ENCODE data around the gene RPL35A. TPM values are rescaled to one million over a fixed set of nuclear protein-coding genes. Genes with fewer than 3 reads are reported as not detected.

Gene RPL35A
- total and polyA plus RNA-seq, 3 experiments from 2014 or later, result 1,301 to 1,628 (median 1,320) TPM

DNA sequence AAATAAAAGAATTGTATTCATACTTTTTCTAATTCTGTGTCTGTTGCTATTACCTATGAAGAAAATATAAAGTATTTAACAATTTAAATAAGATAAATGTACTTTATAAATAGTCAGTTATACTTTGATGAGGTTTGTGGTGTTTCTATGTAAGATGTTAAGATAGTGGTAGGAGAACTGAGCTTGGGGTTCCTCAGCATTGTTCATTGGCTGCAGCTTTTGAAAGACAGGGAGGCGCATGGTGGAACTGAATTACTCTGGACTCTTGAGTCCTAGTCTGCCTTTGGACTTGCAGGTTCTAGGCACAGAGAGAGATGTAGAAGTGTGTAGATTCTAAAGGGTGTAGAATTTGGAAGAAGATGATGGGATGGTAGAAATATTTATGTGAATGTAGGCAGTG, 33.1 kb downstream of the RPL35A start:
- H3K9me3 ChIP-seq (ENCODE audit: low read length), result no peaks in the 10 kb centered on the region
- H3K27me3 Mint-ChIP-seq, result no peaks in the 10 kb centered on the region
- H3K4me1 ChIP-seq (ENCODE audit: insufficient read depth, low read length), result no peaks in the 10 kb centered on the region
- no peak overlapping the region for H3K4me3 Mint-ChIP-seq
- H3K27ac ChIP-seq (ENCODE audit: low read depth, low read length), result no peak overlapping the region
- H3K4me1 Mint-ChIP-seq, result peaks cover 4 to 9% (median 6%) of the 10 kb centered on the region in 3 donors
- no peaks in the 10 kb centered on the region for H3K9me3 Mint-ChIP-seq
- DNase-seq, result no peak
- no peaks in the 10 kb centered on the region for H3K27me3 ChIP-seq (ENCODE audit: insufficient read depth, low read length, poor library complexity, severe bottlenecking)
- peaks cover 0 to 19% (median 12%) of the 10 kb centered on the region in 3 donors for H3K36me3 Mint-ChIP-seq
- POLR2A ChIA-PET, result no interaction called here
- no peak overlapping the region for H3K4me3 ChIP-seq (ENCODE audit: low read length)
- H3K27ac Mint-ChIP-seq, result peak overlapping the region in 2 of 8 donors; percentile 14 to 36
- CTCF ChIA-PET, result no interaction called here
- H3K36me3 ChIP-seq (ENCODE audit: insufficient read depth, low read length), result no peaks in the 10 kb centered on the region

DNA sequence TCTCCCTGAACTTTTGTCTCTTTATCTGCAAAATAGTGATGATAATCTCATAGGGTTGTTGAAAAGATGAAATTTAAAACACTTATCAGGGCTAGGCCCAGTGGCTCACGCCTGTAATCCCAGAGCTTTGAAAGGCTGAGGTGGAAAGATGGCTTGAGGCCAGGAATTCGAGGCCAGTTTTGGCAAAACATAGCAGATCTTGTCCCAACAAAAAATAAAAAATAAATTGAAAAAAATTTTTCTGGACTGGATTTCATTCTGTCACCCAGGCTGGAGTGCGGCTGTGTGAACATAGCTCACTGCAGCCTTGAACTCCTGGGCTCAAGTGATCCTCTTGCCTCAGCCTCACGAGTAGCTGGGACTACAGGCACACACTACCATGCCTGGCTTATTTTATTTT, 39.7 kb downstream of the RPL35A start:
- H3K4me3 Mint-ChIP-seq, result no peak overlapping the region
- ChIA-PET POLR2A (no interaction called here), CTCF (no interaction called here)
- H3K9me3 ChIP-seq (ENCODE audit: low read length), result no peaks in the 10 kb centered on the region
- DNase-seq, result no peak
- no peak overlapping the region for H3K27ac Mint-ChIP-seq
- H3K36me3 ChIP-seq (ENCODE audit: insufficient read depth, low read length), result peaks cover 4% of the 10 kb centered on the region
- peaks cover 7 to 43% (median 22%) of the 10 kb centered on the region in 3 donors for H3K36me3 Mint-ChIP-seq
- no peaks in the 10 kb centered on the region for H3K9me3 Mint-ChIP-seq
- H3K27me3 Mint-ChIP-seq, result no peaks in the 10 kb centered on the region
- H3K27me3 ChIP-seq (ENCODE audit: insufficient read depth, low read length, poor library complexity, severe bottlenecking), result no peaks in the 10 kb centered on the region
- no peak overlapping the region for H3K27ac ChIP-seq (ENCODE audit: low read depth, low read length)
- no peaks in the 10 kb centered on the region for H3K4me1 ChIP-seq (ENCODE audit: insufficient read depth, low read length)
- H3K4me1 Mint-ChIP-seq, result no peaks in the 10 kb centered on the region
- no peak overlapping the region for H3K4me3 ChIP-seq (ENCODE audit: low read length)

DNA sequence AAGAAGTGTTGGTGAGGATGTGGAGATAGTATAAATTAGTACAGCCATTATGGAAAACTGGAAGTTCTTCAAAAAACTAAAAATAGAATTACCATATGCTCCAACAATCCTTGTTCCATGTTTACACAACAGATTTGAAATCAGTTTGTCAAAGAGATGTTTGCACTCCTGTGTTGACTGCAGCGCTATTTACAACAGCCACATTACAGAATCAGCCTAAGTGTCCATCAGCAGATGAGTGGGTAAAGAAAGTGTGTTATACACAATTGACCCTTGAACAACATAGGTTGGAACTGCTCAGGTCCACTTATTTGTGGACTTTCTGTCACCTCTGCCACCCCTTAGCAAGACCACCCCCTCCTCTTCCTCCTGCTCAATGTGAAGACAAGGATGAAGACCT, 44.7 kb downstream of the RPL35A start:
- Histone ChIP-seq H3K4me1 (ENCODE audit: insufficient read depth, low read length) (no peaks in the 10 kb centered on the region), H3K4me3 (ENCODE audit: low read length) (no peak overlapping the region), H3K36me3 (ENCODE audit: insufficient read depth, low read length) (peaks cover 4% of the 10 kb centered on the region), H3K27ac (ENCODE audit: low read depth, low read length) (no peak overlapping the region), H3K27me3 (ENCODE audit: insufficient read depth, low read length, poor library complexity, severe bottlenecking) (no peaks in the 10 kb centered on the region), H3K9me3 (ENCODE audit: low read length) (no peaks in the 10 kb centered on the region)
- Mint-ChIP-seq H3K4me3 (no peak overlapping the region), H3K36me3 (peaks cover 7 to 44% (median 26%) of the 10 kb centered on the region in 3 donors), H3K27ac (peak overlapping the region in 1 of 8 donors; percentile 5), H3K9me3 (no peaks in the 10 kb centered on the region), H3K4me1 (no peaks in the 10 kb centered on the region), H3K27me3 (no peaks in the 10 kb centered on the region)
- POLR2A ChIA-PET, result no interaction called here
- no peak for DNase-seq
- CTCF ChIA-PET, result no interaction called here

DNA sequence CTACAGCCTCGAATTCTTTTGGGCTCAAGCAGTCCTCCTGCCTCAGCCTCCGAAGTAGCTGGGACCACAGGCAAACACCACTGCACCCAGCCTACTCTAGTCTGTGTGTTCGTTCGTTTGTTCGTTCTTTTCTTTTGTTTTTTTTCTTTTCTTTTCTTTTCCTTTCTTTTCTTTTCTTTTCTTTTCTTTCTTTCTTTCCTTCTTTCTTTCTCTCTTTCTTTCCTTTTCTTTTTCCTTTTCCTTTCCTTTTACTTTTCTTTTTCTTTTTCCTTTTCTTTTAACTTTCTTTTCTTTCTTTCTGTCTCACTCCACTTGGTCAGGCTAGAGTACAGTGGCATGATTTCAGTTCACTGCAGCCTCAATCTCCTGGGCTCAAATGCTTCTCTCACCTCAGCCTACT, 46.9 kb downstream of the RPL35A start:
- Histone ChIP-seq H3K9me3 (ENCODE audit: low read length) (no peaks in the 10 kb centered on the region), H3K4me1 (ENCODE audit: insufficient read depth, low read length) (no peaks in the 10 kb centered on the region), H3K27me3 (ENCODE audit: insufficient read depth, low read length, poor library complexity, severe bottlenecking) (no peaks in the 10 kb centered on the region), H3K27ac (ENCODE audit: low read depth, low read length) (no peak overlapping the region), H3K36me3 (ENCODE audit: insufficient read depth, low read length) (no peaks in the 10 kb centered on the region), H3K4me3 (ENCODE audit: low read length) (no peak overlapping the region)
- no peaks in the 10 kb centered on the region for H3K9me3 Mint-ChIP-seq
- H3K27me3 Mint-ChIP-seq, result no peaks in the 10 kb centered on the region
- no peak for DNase-seq
- POLR2A ChIA-PET, result no interaction called here
- no peak overlapping the region for H3K27ac Mint-ChIP-seq
- no peak overlapping the region for H3K4me3 Mint-ChIP-seq
- H3K4me1 Mint-ChIP-seq, result no peaks in the 10 kb centered on the region
- CTCF ChIA-PET, result no interaction called here
- peaks cover 7 to 38% (median 20%) of the 10 kb centered on the region in 3 donors for H3K36me3 Mint-ChIP-seq

DNA sequence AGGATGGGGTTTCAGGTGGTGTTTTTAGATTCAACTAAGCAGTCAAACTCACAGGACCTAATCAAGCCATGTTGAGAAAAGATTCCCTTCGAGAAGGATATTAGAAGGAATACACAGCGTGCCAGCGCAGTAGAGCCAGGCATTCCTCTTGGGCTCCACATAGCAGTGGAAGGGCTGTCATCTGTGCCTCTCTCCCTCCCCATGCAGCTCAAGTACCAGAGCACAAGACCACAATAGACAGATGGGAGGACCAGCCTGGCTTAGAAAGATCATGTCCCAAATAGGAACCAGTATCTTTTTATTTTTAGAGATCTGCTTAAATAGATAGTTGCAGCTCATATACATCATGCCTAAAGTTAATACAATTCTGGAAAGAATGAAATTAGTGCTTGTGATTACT, 47.9 kb downstream of the RPL35A start:
- Mint-ChIP-seq H3K27me3 (no peaks in the 10 kb centered on the region), H3K27ac (no peak overlapping the region), H3K36me3 (peaks cover 0 to 31% (median 14%) of the 10 kb centered on the region in 3 donors), H3K4me3 (no peak overlapping the region), H3K9me3 (no peaks in the 10 kb centered on the region), H3K4me1 (no peaks in the 10 kb centered on the region)
- CTCF ChIA-PET, result no interaction called here
- DNase-seq, result no peak
- no peak overlapping the region for H3K27ac ChIP-seq (ENCODE audit: low read depth, low read length)
- no peaks in the 10 kb centered on the region for H3K9me3 ChIP-seq (ENCODE audit: low read length)
- no peaks in the 10 kb centered on the region for H3K36me3 ChIP-seq (ENCODE audit: insufficient read depth, low read length)
- H3K27me3 ChIP-seq (ENCODE audit: insufficient read depth, low read length, poor library complexity, severe bottlenecking), result no peaks in the 10 kb centered on the region
- H3K4me1 ChIP-seq (ENCODE audit: insufficient read depth, low read length), result no peaks in the 10 kb centered on the region
- POLR2A ChIA-PET, result no interaction called here
- no peak overlapping the region for H3K4me3 ChIP-seq (ENCODE audit: low read length)

Other genes starting within 250 kb of the RPL35A start
- gene RUBCN, start 213.3 kb upstream of the RPL35A start, total RNA-seq, result 10 to 100 TPM; 43.2 to 45.9 TPM
- 26.6 TPM for gene RUBCN, start 213.3 kb upstream of the RPL35A start, polyA plus RNA-seq
- 10 to 100 TPM; 47.6 to 54.8 TPM for gene FYTTD1, start 200.3 kb upstream of the RPL35A start, total RNA-seq
- gene FYTTD1, start 200.3 kb upstream of the RPL35A start, polyA plus RNA-seq, result 102 TPM
- 10 to 100 TPM; 51.2 to 56.3 TPM for gene LRCH3, start 158.9 kb upstream of the RPL35A start, total RNA-seq
- 26.5 TPM for gene LRCH3, start 158.9 kb upstream of the RPL35A start, polyA plus RNA-seq
- 1 to 10 TPM; 7.3 to 7.4 TPM for gene LMLN, start 10.0 kb downstream of the RPL35A start, total RNA-seq
- 2.4 TPM for gene LMLN, start 10.0 kb downstream of the RPL35A start, polyA plus RNA-seq

All from CD8-positive, alpha-beta memory T cell (primary cell).